Measurements from ENCODE around the gene CLDN6. TPM values are rescaled to one million over a fixed set of nuclear protein-coding genes. Genes with fewer than 3 reads are reported as not detected.

CLDN6 gene
- total and polyA plus RNA-seq, 9 donors = 1.8 TPM; not detected in 8

- H3K4me3 ChIP-seq = peak within 1 kb of the TSS; percentile 23
- WGBS, 3 donors = 5 to 26% (median 11%) methylated on average over 8 to 44 of the region's 44 CpGs
Observed at GRCh38 chr16:3036726-3037315, 18.8 kb upstream of the CLDN6 start, which contains the start of gene BICDL2. Gene BICDL2 (minus strand): TSS chr16:3036944. CDS start chr16:3035496, 1,448 bp downstream.

GRCh38 chr16:3035972-3036725 lies 18.2 kb upstream of the CLDN6 start:
- H3K27ac ChIP-seq = no peak overlapping the region
- no peaks in the 10 kb centered on the region for H3K36me3 ChIP-seq
- WGBS, 3 donors = 1 to 4% (median 3%) methylated on average over 12 to 40 of the region's 40 CpGs
- no peak for TF ChIP-seq CTCF (IDR thresholded peaks at IDR 0.05)
- H3K4me3 ChIP-seq = peak overlapping the region; percentile 23
- no peak for DNase-seq
- no peaks in the 10 kb centered on the region for H3K9me3 ChIP-seq
- H3K4me1 ChIP-seq (ENCODE audit: insufficient read depth) = no peaks in the 10 kb centered on the region
- no peaks in the 10 kb centered on the region for H3K27me3 ChIP-seq
- intact Hi-C loops (cut with DNase I) = loop anchor here in 1 of 4 donors (10.0 kb wide), 1 partner anchor 129 kb away; no protein-coding TSS in a partner anchor

More at GRCh38 chr16:3036726-3037315, 18.8 kb upstream of the CLDN6 start, which contains the start of gene BICDL2:
- Histone ChIP-seq H3K27me3 (no peaks in the 10 kb centered on the region), H3K4me1 (ENCODE audit: insufficient read depth) (no peaks in the 10 kb centered on the region), H3K9me3 (no peaks in the 10 kb centered on the region), H3K27ac (no peak within 1 kb of the TSS), H3K36me3 (no peaks in the 10 kb centered on the region)
- TF ChIP-seq POLR2A (IDR thresholded peaks at IDR 0.05) = no peak
- no peak for TF ChIP-seq EP300 (IDR thresholded peaks at IDR 0.05)
- no peak for TF ChIP-seq CTCF (IDR thresholded peaks at IDR 0.05)
- intact Hi-C loops (cut with DNase I) = loop anchor here in 1 of 4 donors (10.0 kb wide), 1 partner anchor 128 kb away; no protein-coding TSS in a partner anchor
- DNase-seq = no peak

- no peak for TF ChIP-seq CTCF (IDR thresholded peaks at IDR 0.05)
- TF ChIP-seq EP300 (IDR thresholded peaks at IDR 0.05) = no peak
- TF ChIP-seq POLR2A (IDR thresholded peaks at IDR 0.05) = no peak
- no peak overlapping the region for H3K4me3 ChIP-seq
- H3K27ac ChIP-seq = no peak overlapping the region
- H3K9me3 ChIP-seq = no peaks in the 10 kb centered on the region
- 33 to 37% (median 34%) methylated on average over 16 to 19 of the region's 19 CpGs for WGBS, 3 donors
- H3K36me3 ChIP-seq = no peaks in the 10 kb centered on the region
- intact Hi-C loops (cut with DNase I) = loop anchor here in 1 of 4 donors (10.0 kb wide), 1 partner anchor 129 kb away; no protein-coding TSS in a partner anchor
- no peaks in the 10 kb centered on the region for H3K4me1 ChIP-seq (ENCODE audit: insufficient read depth)
- DNase-seq = no peak
- H3K27me3 ChIP-seq = no peaks in the 10 kb centered on the region
Observed at GRCh38 chr16:3035289-3035971, 17.4 kb upstream of the CLDN6 start.

GRCh38 chr16:3032624-3033023 lies 14.6 kb upstream of the CLDN6 start:
- Histone ChIP-seq H3K27ac (no peak overlapping the region), H3K4me3 (no peak overlapping the region), H3K9me3 (no peaks in the 10 kb centered on the region), H3K27me3 (peaks cover 2% of the 10 kb centered on the region), H3K4me1 (ENCODE audit: insufficient read depth) (no peaks in the 10 kb centered on the region), H3K36me3 (no peaks in the 10 kb centered on the region)
- TF ChIP-seq POLR2A (IDR thresholded peaks at IDR 0.05) (no peak), CTCF (IDR thresholded peaks at IDR 0.05) (no peak), EP300 (IDR thresholded peaks at IDR 0.05) (no peak)
- no peak for DNase-seq
- WGBS, 3 donors = 17 to 28% (median 22%) methylated on average over 7 of the region's 7 CpGs
- intact Hi-C loops (cut with DNase I) = loop anchor here in 1 of 4 donors (10.0 kb wide), 1 partner anchor 132 kb away; no protein-coding TSS in a partner anchor

Data from ovary (tissue), 9 donors.